Fibroblast of lung (primary cell): Measurements from ENCODE around the gene MIPOL1.

ENCODE experiments used
- EZH2 ChIP-seq: IDR thresholded peaks from 2 replicates; pipeline ENCODE4 v1.5.1; 2012; ENCODE audit warnings: low read length, control low read depth, mild to moderate bottlenecking; ENCODE audit errors: missing control alignments
- TF ChIP-seq, protein P1 (sequence below), 2 donors: IDR thresholded peaks in 1 of 2; conservative IDR thresholded peaks in 1 of 2; 1 replicate in 1 of 2; 2 replicates in 1 of 2; pipeline ENCODE4 v1.5.1; 2011 to 2012; ENCODE audit warnings: low read length in 2 of 2, control low read depth in 1 of 2, inconsistent platforms in 1 of 2, low read depth in 1 of 2, mild to moderate bottlenecking in 1 of 2

DNA sequence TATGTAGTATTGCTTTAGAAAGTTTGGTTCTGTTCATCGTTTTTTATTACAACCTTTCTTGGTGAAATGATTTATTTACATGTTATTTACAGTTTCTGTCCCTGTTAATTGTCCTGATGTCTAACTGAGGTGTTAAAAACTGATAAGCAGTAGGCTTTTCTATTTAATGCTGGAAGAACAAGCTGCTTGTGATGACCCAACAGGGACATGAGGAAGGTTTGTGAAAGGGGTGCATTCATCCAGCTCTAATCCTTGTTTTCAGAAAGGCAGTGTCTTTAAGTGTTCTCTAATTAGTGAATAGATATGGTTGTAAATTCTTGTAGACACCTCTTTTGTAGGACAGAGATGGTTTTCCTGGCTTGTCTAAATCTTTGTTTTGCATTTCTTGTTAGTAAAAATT, 205.9 kb downstream of the MIPOL1 start:
- TF ChIP-seq EZH2, result no peak
- TF ChIP-seq, protein P1, sequence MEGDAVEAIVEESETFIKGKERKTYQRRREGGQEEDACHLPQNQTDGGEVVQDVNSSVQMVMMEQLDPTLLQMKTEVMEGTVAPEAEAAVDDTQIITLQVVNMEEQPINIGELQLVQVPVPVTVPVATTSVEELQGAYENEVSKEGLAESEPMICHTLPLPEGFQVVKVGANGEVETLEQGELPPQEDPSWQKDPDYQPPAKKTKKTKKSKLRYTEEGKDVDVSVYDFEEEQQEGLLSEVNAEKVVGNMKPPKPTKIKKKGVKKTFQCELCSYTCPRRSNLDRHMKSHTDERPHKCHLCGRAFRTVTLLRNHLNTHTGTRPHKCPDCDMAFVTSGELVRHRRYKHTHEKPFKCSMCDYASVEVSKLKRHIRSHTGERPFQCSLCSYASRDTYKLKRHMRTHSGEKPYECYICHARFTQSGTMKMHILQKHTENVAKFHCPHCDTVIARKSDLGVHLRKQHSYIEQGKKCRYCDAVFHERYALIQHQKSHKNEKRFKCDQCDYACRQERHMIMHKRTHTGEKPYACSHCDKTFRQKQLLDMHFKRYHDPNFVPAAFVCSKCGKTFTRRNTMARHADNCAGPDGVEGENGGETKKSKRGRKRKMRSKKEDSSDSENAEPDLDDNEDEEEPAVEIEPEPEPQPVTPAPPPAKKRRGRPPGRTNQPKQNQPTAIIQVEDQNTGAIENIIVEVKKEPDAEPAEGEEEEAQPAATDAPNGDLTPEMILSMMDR (conservative IDR thresholded peaks at IDR 0.05 in 1 of 2, IDR thresholded peaks at IDR 0.05 in 1 of 2; ENCODE audit: low read depth in 1 of 2, low read length in 2 of 2), result no peak
